Gastroesophageal sphincter (tissue), 4 donors: ENCODE measurements around the gene TAF7. TPM values are rescaled to one million over a fixed set of nuclear protein-coding genes. Genes with fewer than 3 reads are reported as not detected.

Source experiments
- ATAC-seq: fragments of 150-250 bp; one replicate; pipeline ENCODE4 v1.9.1; 2016; ENCODE audit warnings: mild to moderate bottlenecking, moderate library complexity
- H3K27ac ChIP-seq, 4 donors: fragments of 200-600 bp; sonication (generic) in 3 of 4; 1 replicate in 3 of 4; 2 replicates in 1 of 4; pipeline ENCODE4 v1.5.1; 2016 to 2019
- H3K27me3 ChIP-seq: fragments of 200-600 bp; sonication (generic); one replicate; pipeline ENCODE4 v1.5.1; 2019
- H3K36me3 ChIP-seq, 2 donors: fragments of 200-600 bp; sonication (generic); one replicate each; pipeline ENCODE4 v1.5.1; 2019; ENCODE audit warnings: control low read depth in 1 of 2
- H3K4me1 ChIP-seq, 3 donors: fragments of 200-600 bp; sonication (generic); 1 replicate in 2 of 3; 2 replicates in 1 of 3; pipeline ENCODE4 v1.5.1; 2016 to 2019; ENCODE audit warnings: control low read depth in 2 of 3
- H3K4me3 ChIP-seq, 2 donors: fragments of 200-600 bp; sonication (generic); one replicate each; pipeline ENCODE4 v1.5.1; 2019; ENCODE audit warnings: mild to moderate bottlenecking in 1 of 2, moderate library complexity in 1 of 2
- H3K9me3 ChIP-seq, 3 donors: fragments of 200-600 bp; sonication (generic); one replicate each; pipeline ENCODE4 v1.5.1; 2017 to 2019; ENCODE audit warnings: control low read depth in 2 of 3
- CTCF ChIP-seq, 4 experiments: fragments of 200-600 bp in 2 of 4; fragments of 450-650 bp in 2 of 4; sonication (generic) in 1 of 4; IDR thresholded peaks; one replicate each; pipeline ENCODE4 v1.5.1; 2017 to 2019; ENCODE audit warnings: antibody characterized with exemption in 4 of 4, mild to moderate bottlenecking in 2 of 4, moderate library complexity in 2 of 4
- EP300 ChIP-seq: sonication (generic); formaldehyde crosslinking; IDR thresholded peaks from one replicate; pipeline ENCODE4 v1.6.1; 2017; ENCODE audit warnings: antibody characterized with exemption, mild to moderate bottlenecking
- POLR2A ChIP-seq, 2 donors: fragments of 450-650 bp; IDR thresholded peaks; one replicate each; pipeline ENCODE4 v1.6.1; 2017; ENCODE audit warnings: antibody characterized with exemption in 2 of 2, mild to moderate bottlenecking in 2 of 2, moderate library complexity in 1 of 2
- POLR2AphosphoS5 ChIP-seq: sonication (generic); formaldehyde crosslinking; IDR thresholded peaks from one replicate; pipeline ENCODE4 v1.6.1; 2017; ENCODE audit warnings: antibody characterized with exemption
- WGBS, 2 donors: methylation state at CpG; one replicate each; pipeline ENCODE4 v1.1.5; 2018; ENCODE audit warnings: low coverage in 1 of 2; 5-methylcytosine and 5-hydroxymethylcytosine counted together
- total RNA-seq, 4 donors: library from RNA; depleted of rRNA; stranded (reverse); fragments of >200 nt; gene quantifications; one replicate each; pipeline ENCODE4 v1.1.0, GENCODE V29; 2016

The TAF7 gene
- total RNA-seq: 10 to 100 TPM; 58.7 to 75.9 (median 61.4) TPM

- ATAC-seq: peak; percentile 99
- Histone ChIP-seq H3K36me3 (peaks cover 0 to 45% of the 10 kb centered on the region in 2 donors), H3K27me3 (no peaks in the 10 kb centered on the region), H3K4me3 (peak within 1 kb of the TSS; percentile 60 to 66), H3K9me3 (peaks cover 2 to 56% (median 10%) of the 10 kb centered on the region in 3 donors), H3K4me1 (peaks cover 0 to 12% (median 0%) of the 10 kb centered on the region in 3 donors), H3K27ac (peak within 1 kb of the TSS; percentile 76 to 98 (median 93))
- TF ChIP-seq CTCF (IDR thresholded peaks at IDR 0.05) (peak; percentile 45 to 82 (median 62)), EP300 (no peak), POLR2A (IDR thresholded peaks at IDR 0.05) (peak; percentile 81 to 89), POLR2AphosphoS5 (peak; percentile 94)
- WGBS, 2 donors: 2 to 5% methylated on average over 11 to 23 of the region's 67 CpGs
These were observed at the start of gene TAF7 for GRCh38 chr5:141320225-141321169. Gene TAF7, minus strand, starts transcription at chr5:141320784. Its CDS starts 740 bp downstream, at chr5:141320044.

- Histone ChIP-seq H3K9me3 (peaks cover 0 to 100% (median 5%) of the 10 kb centered on the region in 3 donors), H3K4me1 (no peaks in the 10 kb centered on the region), H3K36me3 (peaks cover 0 to 10% of the 10 kb centered on the region in 2 donors), H3K4me3 (no peak overlapping the region), H3K27me3 (peaks cover 33% of the 10 kb centered on the region), H3K27ac (no peak overlapping the region)
- WGBS, 2 donors: 41 to 43% methylated on average over 4 to 13 of the region's 46 CpGs
- no peak for ATAC-seq
- no peak for TF ChIP-seq POLR2AphosphoS5
- no peak for TF ChIP-seq EP300
These were observed 45.7 kb upstream of the TAF7 start for GRCh38 chr5:141366016-141366896.

GRCh38 chr5:141363952-141364660 is 43.5 kb upstream of the TAF7 start, which contains the start of gene PCDHGA5:
Gene PCDHGA5, plus strand, starts transcription at chr5:141364162. Its CDS starts 169 bp downstream, at chr5:141364331.
- peak within 1 kb of the TSS in 1 of 4 donors; percentile 5 for H3K27ac ChIP-seq
- H3K4me1 ChIP-seq: no peaks in the 10 kb centered on the region
- no peak for ATAC-seq
- WGBS, 2 donors: 8 to 19% methylated on average over 11 to 23 of the region's 34 CpGs
- peak within 1 kb of the TSS in 1 of 2 donors; percentile 35 for H3K4me3 ChIP-seq
- H3K9me3 ChIP-seq: peaks cover 0 to 100% (median 7%) of the 10 kb centered on the region in 3 donors
- H3K36me3 ChIP-seq: peaks cover 0 to 10% of the 10 kb centered on the region in 2 donors
- TF ChIP-seq POLR2AphosphoS5: no peak
- TF ChIP-seq POLR2A (IDR thresholded peaks at IDR 0.05): no peak
- TF ChIP-seq CTCF (IDR thresholded peaks at IDR 0.05): no peak
- no peak for TF ChIP-seq EP300
- H3K27me3 ChIP-seq: peaks cover 37% of the 10 kb centered on the region

- peaks cover 0 to 100% (median 7%) of the 10 kb centered on the region in 3 donors for H3K9me3 ChIP-seq
- TF ChIP-seq EP300 (no peak), POLR2AphosphoS5 (no peak), POLR2A (IDR thresholded peaks at IDR 0.05) (no peak)
These were observed 42.1 kb upstream of the TAF7 start for GRCh38 chr5:141362719-141363118.

GRCh38 chr5:141360685-141361084 is 40.1 kb upstream of the TAF7 start:
- ATAC-seq: no peak
- Histone ChIP-seq H3K36me3 (peaks cover 0 to 23% of the 10 kb centered on the region in 2 donors), H3K27me3 (peaks cover 29% of the 10 kb centered on the region), H3K4me3 (no peak overlapping the region), H3K27ac (no peak overlapping the region), H3K4me1 (no peaks in the 10 kb centered on the region), H3K9me3 (peaks cover 0 to 100% (median 4%) of the 10 kb centered on the region in 3 donors)
- WGBS, 2 donors: 28 to 44% methylated on average over 6 to 12 of the region's 15 CpGs
- no peak for TF ChIP-seq POLR2A (IDR thresholded peaks at IDR 0.05)
- no peak for TF ChIP-seq CTCF (IDR thresholded peaks at IDR 0.05)
- no peak for TF ChIP-seq POLR2AphosphoS5
- no peak for TF ChIP-seq EP300

More at GRCh38 chr5:141362719-141363118, 42.1 kb upstream of the TAF7 start:
- ATAC-seq: no peak
- Histone ChIP-seq H3K4me1 (no peaks in the 10 kb centered on the region), H3K4me3 (no peak overlapping the region), H3K36me3 (peaks cover 0 to 13% of the 10 kb centered on the region in 2 donors), H3K27me3 (peaks cover 37% of the 10 kb centered on the region), H3K27ac (no peak overlapping the region)
